HG02571 (cell line): ENCODE results near the gene ANKRD52.
A peak's percentile ranks its signal among the peaks of the same experiment; 100 is the strongest.
"Not testable (repeated sequence)": the region's sequence is repeated elsewhere in the genome, so short reads cannot be mapped to it uniquely, and the experiment has no call there.

ENCODE experiments used
- ATAC-seq: cut with Tn5 transposase; IDR thresholded peaks from one replicate; pipeline ENCODE4 v1.9.1; 2021; ENCODE audit warnings: mild to moderate bottlenecking, moderate library complexity; ENCODE audit not compliant: unreplicated experiment

The ANKRD52 gene

DNA sequence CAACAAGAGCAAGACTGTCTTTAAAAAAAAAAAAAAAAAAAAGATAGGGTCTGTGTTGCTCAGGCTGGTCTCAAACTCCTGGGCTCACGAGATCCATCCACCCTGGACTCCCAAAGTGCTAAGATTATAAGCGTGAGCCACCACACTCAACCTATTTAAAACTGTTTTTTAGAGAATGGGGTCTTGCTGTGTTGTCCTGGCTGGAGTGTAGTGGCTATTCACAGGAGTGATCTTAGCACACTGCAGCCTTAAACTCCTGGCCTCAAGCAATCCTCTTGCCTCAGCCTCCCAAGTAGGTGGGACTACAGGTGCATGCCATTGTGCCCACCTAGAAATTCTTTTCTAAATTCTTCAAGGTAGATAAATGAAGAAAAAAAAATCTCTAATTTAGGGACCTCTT, 16.1 kb upstream of the ANKRD52 start:
- no peak for ATAC-seq

DNA sequence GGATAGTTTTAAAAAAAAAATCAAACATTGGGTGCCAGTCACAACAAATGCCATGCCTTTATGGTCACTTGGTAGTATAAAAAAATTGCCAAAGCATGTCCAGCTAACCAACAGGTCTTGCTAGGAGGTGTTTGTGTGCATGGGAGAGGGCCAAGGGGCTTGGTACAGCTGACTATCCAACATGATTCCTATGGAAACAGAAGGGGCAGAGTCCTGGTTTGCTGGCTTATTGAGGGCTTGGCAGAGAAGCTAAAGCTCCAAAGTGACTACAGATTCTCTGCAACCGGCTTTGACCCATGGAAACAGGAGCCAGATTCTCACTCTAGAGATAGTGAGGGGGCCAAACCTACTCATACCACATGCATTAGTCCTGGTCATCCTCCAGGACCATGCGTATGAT, 14.3 kb upstream of the ANKRD52 start:
- not testable (repeated sequence) for ATAC-seq

DNA sequence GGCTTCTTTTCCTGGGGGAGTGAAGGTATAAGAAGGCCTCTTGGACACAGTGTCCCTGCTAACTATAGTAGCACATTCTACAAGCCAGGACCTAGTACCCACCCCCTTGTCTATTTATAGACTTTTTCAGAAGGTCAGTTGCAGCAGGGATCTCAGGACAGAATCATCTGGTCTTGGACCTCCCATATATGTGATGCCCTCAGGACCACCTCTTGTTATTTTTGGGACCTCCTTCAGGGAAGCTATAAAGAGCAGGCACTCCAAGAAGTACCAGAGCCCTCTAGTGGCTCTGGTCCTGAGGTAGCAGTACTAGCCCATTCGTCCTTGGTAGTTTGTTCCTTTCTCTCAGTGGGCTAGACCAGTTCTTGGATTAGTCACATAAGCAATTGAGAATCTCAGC, 12.8 kb upstream of the ANKRD52 start:
- ATAC-seq: no peak

DNA sequence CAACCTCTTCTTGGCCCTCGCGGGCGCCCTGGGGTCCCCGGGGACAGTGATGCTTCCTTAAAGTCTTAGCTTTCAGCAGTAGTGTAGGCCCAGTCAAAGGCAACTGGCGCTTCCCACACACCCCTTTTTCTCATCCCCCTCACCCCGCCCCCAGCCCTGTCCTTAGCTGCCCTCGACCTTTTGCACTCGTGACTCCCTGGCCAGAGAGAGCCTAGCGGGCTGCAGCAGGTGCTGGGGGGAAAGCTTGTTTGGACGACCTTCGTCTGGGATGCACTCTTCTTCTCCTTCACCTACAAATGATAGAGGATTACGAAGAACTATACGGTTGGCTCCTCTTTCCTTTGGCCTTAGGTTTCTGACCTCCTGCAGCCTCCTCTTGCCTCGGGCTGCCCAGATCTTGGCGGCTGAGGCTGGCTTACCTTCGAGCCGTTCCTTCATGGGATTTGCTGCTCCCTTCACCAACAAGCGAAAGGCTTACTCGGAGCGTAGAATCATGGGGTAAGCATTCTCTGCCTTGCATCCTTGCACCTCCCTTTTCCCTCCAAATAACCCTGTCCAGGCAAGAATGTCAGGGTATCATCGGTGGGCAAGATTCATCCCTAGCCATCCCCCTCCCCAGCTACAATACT, 9.4 kb upstream of the ANKRD52 start:
- ATAC-seq: no peak

DNA sequence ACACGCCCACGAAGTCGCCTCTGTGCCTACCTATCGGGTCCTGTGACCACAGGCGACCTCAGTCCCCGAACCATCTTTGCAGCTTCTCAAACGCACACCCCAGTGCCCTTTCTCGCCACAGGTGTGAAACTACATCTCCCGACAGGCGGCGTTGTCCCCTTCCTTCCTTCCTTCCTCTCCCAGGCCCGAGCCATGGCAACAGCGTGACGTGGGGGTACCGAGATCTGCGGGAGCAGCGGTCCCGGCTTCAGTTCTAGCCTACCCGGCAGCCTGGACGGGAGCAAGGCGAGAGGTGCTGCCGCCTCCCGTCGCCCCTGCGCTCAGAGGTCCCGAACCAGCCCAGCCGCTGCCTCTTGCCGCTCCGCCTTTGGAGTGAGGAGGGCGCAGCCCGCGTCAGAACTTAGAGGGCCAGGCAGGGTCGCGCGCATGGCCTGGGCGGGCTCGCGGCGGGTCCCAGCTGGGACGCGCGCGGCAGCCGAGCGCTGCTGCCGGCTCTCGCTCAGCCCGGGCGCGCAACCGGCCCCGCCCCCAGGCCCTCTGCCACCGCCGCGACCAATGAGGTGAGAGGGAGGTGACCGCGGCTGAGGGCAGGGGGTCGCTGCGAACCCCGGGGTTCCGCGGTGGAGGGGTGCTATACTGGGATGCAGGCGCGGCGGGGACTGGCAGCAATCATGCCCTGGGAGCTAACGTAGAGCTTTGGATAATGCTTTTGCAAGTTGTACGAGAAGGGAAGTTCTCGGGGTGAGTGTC, 8.7 kb upstream of the ANKRD52 start, which contains the start of gene COQ10A:
Gene COQ10A (plus strand): TSS at position 250 of the 750 bp plus-strand sequence. CDS start 177 bp downstream, at position 427.
- ATAC-seq: peak; percentile 80

DNA sequence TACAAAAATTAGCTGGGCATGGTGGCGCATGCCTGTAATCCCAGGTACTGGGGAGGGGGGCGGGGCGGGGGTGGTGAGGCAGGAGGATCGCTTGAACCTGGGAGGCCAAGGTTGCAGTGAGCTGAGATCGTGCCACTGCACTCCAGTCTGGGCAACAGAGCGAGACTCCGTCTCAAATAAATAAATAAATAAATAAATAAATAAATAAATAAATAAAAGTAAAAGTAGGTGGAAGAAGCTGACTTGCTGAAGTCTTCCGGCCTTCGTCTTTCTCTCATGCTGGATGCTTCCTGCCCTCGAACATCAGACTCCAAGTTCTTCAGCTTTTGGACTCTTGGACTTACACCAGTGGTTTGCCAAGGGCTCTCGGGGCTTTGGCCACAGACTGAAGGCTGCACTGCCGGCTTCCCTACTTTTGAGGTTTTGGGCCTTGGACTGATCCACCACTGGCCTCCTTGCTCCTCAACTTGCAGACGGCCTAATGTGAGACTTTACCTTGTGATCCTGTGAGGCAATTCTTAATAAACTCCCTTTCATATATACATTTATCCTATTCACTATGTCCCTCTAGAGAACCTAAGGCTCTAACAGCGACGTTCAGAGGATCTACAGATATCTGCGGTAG, 8.0 kb upstream of the ANKRD52 start:
- not testable (repeated sequence) for ATAC-seq

DNA sequence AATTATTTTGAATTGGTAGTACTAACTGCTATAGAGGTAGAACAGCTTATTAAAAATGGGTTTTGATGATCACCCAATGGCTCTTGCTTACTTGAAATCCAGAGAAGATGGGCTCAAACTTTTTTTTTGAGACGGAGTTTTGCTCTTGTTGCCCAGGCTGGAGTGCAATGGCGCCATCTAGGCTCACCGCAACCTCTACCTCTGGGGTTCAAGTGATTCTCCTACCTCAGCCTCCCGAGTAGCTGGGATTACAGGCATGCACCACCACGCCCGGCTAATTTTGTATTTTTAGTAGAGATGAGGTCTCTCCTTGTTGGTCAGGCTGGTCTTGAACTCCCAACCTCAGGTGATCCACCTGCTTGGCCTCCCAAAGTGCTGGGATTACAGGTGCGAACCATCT, 4.8 kb upstream of the ANKRD52 start:
- ATAC-seq: not testable (repeated sequence)

DNA sequence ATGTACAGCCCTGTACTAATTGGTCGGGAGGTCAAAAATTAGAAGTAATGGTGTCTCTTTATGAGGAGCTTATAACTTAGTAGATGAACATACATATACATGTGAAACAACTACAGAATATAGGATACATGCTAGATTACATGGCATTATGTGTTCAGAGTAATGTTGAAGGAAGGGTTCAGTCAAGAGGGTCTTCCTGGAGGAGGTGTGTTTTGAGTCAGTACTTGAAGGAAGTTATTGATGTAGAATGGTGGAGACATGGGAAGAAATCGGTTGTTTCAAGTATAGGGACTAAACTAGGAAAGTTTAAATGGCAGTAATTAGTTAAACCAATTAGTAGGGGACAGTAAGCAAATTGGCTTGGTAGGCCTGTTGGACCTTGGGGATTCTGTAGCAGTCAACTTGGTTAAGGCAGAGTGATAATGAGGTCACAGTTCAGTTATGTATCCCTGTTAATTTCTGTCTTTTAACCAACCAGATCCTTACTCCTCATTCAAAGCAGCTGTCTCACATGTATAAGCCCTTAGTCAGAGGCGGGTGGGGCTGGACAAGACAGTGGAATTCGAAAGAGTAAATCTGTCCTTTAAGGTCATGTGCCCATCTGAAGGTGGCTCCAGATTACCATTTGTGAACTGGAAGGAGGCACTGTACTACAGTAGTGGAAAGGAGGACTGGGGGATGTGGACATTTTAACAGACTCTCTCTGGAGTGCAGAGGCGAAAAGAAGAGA, 3.5 kb upstream of the ANKRD52 start:
- ATAC-seq: no peak

DNA sequence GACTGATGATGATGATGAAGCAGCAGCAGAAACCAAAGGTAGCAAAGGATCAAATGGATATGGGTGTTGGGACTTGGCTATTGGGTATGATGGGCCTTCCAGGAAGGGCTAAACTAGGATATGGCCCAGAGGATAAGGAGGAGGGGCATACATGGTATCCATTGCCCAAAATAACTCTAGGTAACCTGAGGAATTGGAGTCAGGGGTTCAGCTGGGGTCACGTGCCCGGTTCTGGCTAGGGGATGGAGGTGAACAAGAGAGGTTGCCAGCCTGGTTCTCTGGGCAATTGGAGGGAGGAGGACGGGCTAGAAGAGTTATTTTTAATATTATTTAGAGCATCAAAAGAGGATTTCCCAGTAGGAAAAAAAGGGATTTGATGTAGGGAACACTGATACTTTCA, 2.7 kb upstream of the ANKRD52 start:
- no peak for ATAC-seq

DNA sequence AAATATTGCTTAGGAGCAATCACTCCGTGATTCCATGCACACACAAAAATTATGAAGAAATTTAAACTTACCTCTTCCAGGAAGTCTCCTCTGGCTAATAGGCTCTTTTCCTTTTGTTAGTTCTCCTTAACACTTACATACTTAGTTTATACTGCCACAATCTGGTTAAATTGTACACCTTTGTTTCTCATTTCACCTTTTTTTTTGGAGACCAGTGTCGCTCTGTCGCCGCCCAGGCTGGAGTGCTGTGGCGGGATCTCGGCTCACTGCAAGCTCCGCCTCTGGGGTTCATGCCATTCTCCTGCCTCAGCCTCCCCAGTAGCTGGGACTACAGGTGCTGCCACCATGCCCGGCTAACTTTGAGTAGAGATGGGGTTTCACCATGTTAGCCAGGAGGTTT, 2.2 kb upstream of the ANKRD52 start:
- no peak for ATAC-seq

DNA sequence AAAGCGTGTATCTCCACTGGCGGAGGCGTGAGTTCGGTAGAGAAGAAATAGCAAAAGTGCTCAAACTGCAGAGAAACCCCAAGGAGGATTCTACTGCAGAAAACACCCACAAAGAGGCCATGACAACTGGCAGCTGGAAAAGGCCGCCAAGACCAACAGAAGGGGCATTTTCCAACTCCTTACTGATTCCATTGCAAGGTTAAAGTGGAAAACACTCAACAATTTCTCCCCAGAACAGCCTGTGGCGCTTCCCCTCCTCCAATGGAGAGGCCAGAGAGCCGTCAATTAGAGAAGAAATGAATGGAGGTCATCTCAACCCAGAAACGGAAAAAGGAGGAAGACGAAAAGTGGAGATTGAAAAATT, 618 bp upstream of the ANKRD52 start:
- ATAC-seq: no peak

DNA sequence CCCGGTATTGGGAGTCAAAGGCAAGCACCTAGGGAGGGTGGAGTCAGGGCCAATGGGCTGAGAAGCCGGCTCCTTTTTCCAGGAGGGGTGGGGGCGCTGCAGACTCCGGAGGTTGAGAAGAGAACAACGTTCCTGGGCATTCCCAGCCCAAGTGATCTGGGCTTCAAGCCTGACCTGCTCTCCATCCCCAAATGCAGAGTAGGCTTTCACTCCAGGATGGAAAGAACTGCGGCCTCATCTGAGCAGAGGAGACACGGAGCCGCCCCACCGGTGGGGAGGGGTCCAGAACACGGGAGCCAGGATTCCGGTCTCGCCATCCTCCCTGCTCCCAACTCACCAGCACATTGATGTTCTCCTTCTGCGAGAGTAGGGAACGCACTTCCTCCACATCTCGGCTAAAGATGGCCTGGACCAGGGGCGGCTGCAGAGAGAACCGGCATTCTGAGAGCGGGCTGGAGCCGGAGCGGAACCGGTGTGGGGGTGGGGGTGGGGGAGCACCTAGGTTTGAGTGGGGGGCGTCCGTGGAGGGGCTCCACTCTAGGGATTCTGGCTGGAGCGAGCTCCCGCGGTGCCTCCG, 605 bp downstream of the ANKRD52 start:
- ATAC-seq: peak; percentile 13

DNA sequence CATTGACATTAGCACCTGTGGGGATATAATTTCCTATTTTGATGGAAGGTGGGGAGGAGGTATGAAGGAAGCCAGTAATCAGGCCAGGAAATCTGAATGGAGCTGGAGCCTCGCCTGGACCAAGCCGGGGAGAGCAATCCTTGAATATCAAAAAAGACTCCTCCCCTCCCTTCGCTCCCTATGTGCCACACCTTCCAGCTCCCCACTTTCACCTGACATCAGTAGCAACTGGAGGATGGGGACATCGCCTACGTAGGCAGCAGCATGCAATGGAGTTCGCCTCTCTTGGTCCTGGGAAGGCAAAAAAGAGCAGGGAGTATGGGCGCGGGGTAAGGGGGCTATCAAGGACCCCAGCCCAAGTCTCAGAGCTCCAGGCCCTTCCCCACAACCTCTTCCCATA, 1.1 kb downstream of the ANKRD52 start:
- no peak for ATAC-seq

DNA sequence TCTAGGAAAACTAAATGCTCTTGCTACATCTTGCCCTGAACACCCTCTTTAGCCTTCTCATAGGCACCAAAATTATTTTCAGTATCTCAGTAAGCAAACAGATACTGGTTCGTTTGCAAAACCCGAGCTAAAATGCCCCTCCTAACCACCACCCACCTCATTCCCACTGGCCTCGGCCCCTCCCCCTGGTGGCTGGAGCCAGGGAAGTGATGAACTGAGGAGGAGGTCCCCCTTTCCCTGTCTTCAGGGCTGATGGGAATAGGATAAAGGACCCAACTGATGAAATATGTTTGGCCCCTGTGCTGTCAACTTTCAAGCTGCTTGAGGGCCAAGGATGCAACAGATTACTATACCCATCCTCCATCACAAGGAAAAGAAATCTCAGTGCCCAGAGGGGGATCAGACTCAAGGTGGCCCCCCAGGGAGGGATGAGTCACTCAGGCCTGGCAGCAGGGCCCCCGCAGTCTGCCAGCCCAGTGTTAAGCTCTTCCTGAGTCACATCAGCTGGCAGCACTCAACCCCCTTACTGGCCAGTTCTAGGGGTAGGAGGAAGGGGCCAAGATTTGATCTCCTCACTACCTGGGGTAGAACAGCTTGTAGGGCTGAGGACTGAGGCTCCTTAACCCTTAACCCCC, 1.7 kb downstream of the ANKRD52 start:
- ATAC-seq: no peak

DNA sequence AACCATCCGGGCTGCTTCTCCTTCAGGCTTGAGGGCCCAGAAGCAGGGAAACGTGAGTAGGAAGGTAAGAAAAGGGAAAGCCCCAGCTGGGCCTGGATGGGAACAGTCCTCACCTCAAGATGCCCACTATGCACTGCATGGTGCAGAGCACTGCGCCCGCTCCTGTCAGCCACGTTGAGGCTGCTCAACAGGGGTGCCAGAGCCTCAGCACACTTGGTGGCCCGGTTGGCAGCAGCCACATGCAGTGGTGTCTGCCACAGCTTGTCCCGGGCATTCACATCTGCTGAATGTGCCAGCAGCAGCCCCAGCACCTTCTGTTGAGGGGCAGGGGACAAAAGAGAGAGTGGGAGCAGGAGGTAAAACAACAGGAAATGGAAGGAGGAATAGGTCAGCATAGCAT, 2.5 kb downstream of the ANKRD52 start:
- no peak for ATAC-seq

DNA sequence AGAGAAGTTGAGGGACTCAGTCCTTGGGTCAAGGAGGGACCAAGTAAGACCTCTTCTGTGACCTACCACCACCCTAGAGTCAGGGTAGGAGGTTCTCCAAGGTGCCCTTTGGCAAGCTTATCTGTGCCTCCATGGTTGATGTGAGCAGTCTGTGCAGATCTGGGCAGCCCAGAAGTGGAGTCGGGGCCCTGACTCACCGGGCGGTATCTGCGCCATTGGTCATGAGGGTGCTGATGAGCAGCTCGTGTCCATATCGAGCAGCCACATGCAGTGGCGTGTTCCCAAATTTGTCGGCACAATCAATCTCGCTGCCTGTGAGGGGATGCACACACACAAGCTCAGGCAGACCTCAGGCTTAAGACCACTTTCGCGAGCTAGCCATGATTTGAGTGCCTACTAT, 5.1 kb downstream of the ANKRD52 start:
- no peak for ATAC-seq

DNA sequence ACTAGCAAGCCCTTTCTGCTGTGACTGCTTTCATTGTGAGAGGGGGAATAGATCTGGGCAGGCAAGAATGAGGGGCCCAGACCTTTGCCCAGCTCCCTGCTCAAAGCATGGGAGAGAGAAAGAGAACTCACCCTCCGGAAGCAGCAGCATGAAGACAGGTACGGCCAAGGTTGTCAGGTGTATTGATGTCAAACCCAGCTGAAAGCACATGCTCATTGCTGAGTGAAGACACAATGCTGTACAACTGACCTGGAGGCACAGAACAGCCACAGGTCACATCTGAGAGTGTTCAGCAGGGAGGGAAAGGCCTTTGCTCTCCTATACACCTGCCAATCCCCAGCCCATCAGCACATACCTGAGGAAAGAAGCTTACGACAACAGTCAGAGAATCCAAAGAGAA, 5.5 kb downstream of the ANKRD52 start:
- no peak for ATAC-seq

DNA sequence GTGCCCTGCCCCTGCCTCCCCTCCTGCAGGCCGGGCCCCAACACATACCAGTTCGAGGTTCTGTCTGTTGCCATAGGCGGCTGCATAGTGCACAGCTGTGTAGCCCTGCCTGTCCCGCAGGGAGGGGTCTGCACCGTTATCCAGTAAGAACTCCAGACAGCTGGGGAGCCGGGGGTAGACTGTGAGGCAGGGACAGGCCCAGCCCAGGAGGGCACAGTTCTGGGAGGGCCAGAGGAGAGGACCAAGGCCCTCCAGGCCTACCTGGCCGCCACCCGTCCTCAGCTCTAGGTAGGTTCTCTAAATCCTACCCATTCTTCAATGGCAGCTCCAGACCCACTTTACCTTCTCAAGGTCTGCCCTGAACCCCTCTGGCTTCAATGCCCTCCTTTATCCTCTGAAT, 9.5 kb downstream of the ANKRD52 start:
- ATAC-seq: no peak

DNA sequence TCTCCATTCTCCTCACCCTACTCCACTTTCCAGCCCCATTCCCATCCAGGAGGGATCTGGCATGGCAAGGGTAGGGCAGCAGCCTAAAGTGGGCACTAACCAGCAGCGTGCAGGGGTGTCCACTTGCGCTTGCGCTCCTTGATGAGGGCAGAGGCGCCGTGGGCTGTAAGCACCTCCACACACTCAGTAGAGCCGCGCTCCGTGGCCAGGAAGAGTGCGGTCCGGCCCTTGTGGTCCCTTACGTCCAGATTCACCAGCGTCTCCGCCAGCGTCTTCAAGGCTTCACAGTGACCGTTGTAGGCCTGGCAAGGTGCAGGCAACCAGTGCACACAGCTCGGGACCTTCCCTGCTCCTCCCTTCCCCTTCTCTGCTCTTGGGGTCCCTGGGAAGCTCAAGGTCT, 10.3 kb downstream of the ANKRD52 start:
- ATAC-seq: no peak

DNA sequence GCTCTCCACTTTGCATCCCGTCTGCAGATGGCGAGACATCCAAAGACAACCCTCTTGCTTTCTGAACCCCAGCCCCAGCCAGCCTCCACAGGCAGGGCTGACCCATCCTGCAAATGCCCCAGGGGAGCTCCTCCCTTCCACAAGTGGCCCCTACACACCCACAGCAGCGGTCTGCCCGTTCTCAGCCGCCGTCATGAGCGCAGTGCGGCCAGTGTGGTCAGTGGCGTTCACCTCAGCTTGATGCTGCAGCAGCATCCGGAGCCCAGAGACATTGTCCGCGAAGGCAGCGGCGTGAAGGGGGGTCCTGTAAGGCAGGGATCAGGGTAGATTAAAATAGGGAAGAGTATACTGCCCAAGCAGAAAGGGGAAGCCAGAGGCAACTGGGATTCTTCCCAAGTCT, 13.7 kb downstream of the ANKRD52 start:
- ATAC-seq: no peak

DNA sequence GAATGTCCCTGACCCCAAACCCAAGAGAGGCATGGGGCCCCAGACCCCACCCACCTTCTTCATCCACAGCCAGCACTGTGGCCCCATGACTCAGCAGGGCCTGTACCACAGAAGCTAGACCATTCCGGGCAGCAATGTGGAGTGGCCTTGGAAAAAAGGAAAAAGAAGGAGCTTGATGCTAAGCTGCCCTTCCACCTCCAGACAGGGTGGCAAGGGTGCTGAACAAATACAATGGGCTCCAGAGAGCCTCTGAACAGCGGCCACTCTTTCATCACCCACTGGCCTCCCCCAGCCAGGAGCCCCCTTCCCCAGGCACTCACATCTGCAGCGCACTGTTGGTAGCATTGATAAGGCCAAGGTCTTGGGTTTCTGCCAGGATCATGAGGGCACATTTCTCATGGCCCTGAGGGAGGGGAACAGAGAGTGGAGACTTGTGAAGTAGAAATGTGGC, 14.4 kb downstream of the ANKRD52 start:
- no peak for ATAC-seq
